T-helper 1 cell treated with Interleukin-12 subunit alpha and Interleukin-12 subunit beta and Interleukin-4 antibody, amounts not matched to agents 30 ng/mL and 1 ng/mL, for 36 hours (primary cell): ENCODE data around the gene KRTAP2-2. TPM values are rescaled to one million over a fixed set of nuclear protein-coding genes. Genes with fewer than 3 reads are reported as not detected.
"Not testable (repeated sequence)": the region's sequence is repeated elsewhere in the genome, so short reads cannot be mapped to it uniquely, and the experiment has no call there.

ENCODE experiments used
- intact Hi-C: fragments of 100-400 bp; cut with micrococcal nuclease; formaldehyde crosslinking; loops from one replicate; pipeline ENCODE4 v1.15.1; 2024
- total RNA-seq: library from RNA; stranded (reverse); gene quantifications from 2 replicates; pipeline ENCODE4 v1.2.3, GENCODE V29; 2022

KRTAP2-2 gene
- total RNA-seq, result not detected in 2 replicates

GRCh38 chr17:41055130-41055529 lies at the start of gene KRTAP2-2:
KRTAP2-2 (minus strand) TSS chr17:41055230; CDS start chr17:41055211, 19 bp downstream.
- intact Hi-C loops, result not testable (repeated sequence)

- intact Hi-C loops, result not testable (repeated sequence)
Measured at GRCh38 chr17:41104386-41105038, 49.5 kb upstream of the KRTAP2-2 start.

GRCh38 chr17:41103896-41104295 lies 48.9 kb upstream of the KRTAP2-2 start:
- intact Hi-C loops, result no loop called here

- intact Hi-C loops, result no loop called here
Measured at GRCh38 chr17:41101586-41102259, 46.7 kb upstream of the KRTAP2-2 start, which contains the start of gene KRTAP4-16. KRTAP4-16 (minus strand) TSS chr17:41102209; CDS start chr17:41102209, 0 bp downstream.

- intact Hi-C loops, result not testable (repeated sequence)
Measured at GRCh38 chr17:41099682-41100480, 44.9 kb upstream of the KRTAP2-2 start.

GRCh38 chr17:41098481-41098880 lies 43.5 kb upstream of the KRTAP2-2 start:
- intact Hi-C loops, result no loop called here

- intact Hi-C loops, result no loop called here
Measured at GRCh38 chr17:41098042-41098441, 43.0 kb upstream of the KRTAP2-2 start, which contains the start of gene KRTAP4-8. KRTAP4-8 (minus strand) TSS chr17:41098142; CDS start chr17:41098084, 58 bp downstream.

- intact Hi-C loops, result no loop called here
Measured at GRCh38 chr17:41096055-41096454, 41.0 kb upstream of the KRTAP2-2 start.

- intact Hi-C loops, result not testable (repeated sequence)
Measured at GRCh38 chr17:41088760-41089352, 33.8 kb upstream of the KRTAP2-2 start.

- intact Hi-C loops, result loop anchor here (2.0 kb wide), 1 partner anchor 55 kb away; no protein-coding TSS in a partner anchor
Measured at GRCh38 chr17:41084100-41084856, 29.2 kb upstream of the KRTAP2-2 start, which contains the start of gene KRTAP4-7. KRTAP4-7 (plus strand) TSS chr17:41084150; CDS start chr17:41084207, 57 bp downstream.

- intact Hi-C loops, result not testable (repeated sequence)
Measured at GRCh38 chr17:41083427-41083826, 28.4 kb upstream of the KRTAP2-2 start.

- intact Hi-C loops, result no loop called here
Measured at GRCh38 chr17:41082626-41083025, 27.6 kb upstream of the KRTAP2-2 start.

GRCh38 chr17:41076788-41077187 lies 21.8 kb upstream of the KRTAP2-2 start:
- intact Hi-C loops, result no loop called here

GRCh38 chr17:41073676-41074075 lies 18.6 kb upstream of the KRTAP2-2 start:
- intact Hi-C loops, result no loop called here

- intact Hi-C loops, result no loop called here
Measured at GRCh38 chr17:41071606-41072360, 16.8 kb upstream of the KRTAP2-2 start.

GRCh38 chr17:41069031-41069430 lies 14.0 kb upstream of the KRTAP2-2 start:
- intact Hi-C loops, result no loop called here

- intact Hi-C loops, result no loop called here
Measured at GRCh38 chr17:41067281-41067680, 12.3 kb upstream of the KRTAP2-2 start.

GRCh38 chr17:41065829-41066624 lies 11.0 kb upstream of the KRTAP2-2 start, which contains the start of gene KRTAP2-4:
KRTAP2-4 (minus strand) TSS chr17:41065879; CDS start chr17:41065845, 34 bp downstream.
- intact Hi-C loops, result no loop called here
